Measurements from ENCODE around the gene AGAP1. TPM values are rescaled to one million over a fixed set of nuclear protein-coding genes. Genes with fewer than 3 reads are reported as not detected.
"Not testable (repeated sequence)": the region's sequence is repeated elsewhere in the genome, so short reads cannot be mapped to it uniquely, and the experiment has no call there.

The AGAP1 gene
- total RNA-seq, 1 donor from 2014 or later = 18.3 TPM

- H3K9me3 ChIP-seq (ENCODE audit: control insufficient read depth in 3 of 3, low read length in 3 of 3) = no peaks in the 10 kb centered on the region
- H3K4me1 ChIP-seq (ENCODE audit: control insufficient read depth in 3 of 3, insufficient read depth in 3 of 3, low read length in 3 of 3) = peaks cover 4 to 6% (median 5%) of the 10 kb centered on the region in 3 donors
- no peak overlapping the region for H3K4me3 ChIP-seq (ENCODE audit: low read length in 3 of 3)
- H3K27me3 ChIP-seq (ENCODE audit: control insufficient read depth in 3 of 3, insufficient read depth in 3 of 3, low read length in 3 of 3) = no peaks in the 10 kb centered on the region
- no peak overlapping the region for H3K27ac ChIP-seq (ENCODE audit: low read depth, low read length)
- peaks cover 5 to 10% (median 9%) of the 10 kb centered on the region in 3 donors for H3K36me3 ChIP-seq (ENCODE audit: control insufficient read depth in 3 of 3, insufficient read depth in 3 of 3, low read length in 3 of 3)
- no peak overlapping the region for H3K9ac ChIP-seq (ENCODE audit: low read depth in 1 of 3, low read length in 3 of 3)
These were observed 558.4 kb downstream of the AGAP1 start for GRCh38 chr2:236052206-236052605.

DNA sequence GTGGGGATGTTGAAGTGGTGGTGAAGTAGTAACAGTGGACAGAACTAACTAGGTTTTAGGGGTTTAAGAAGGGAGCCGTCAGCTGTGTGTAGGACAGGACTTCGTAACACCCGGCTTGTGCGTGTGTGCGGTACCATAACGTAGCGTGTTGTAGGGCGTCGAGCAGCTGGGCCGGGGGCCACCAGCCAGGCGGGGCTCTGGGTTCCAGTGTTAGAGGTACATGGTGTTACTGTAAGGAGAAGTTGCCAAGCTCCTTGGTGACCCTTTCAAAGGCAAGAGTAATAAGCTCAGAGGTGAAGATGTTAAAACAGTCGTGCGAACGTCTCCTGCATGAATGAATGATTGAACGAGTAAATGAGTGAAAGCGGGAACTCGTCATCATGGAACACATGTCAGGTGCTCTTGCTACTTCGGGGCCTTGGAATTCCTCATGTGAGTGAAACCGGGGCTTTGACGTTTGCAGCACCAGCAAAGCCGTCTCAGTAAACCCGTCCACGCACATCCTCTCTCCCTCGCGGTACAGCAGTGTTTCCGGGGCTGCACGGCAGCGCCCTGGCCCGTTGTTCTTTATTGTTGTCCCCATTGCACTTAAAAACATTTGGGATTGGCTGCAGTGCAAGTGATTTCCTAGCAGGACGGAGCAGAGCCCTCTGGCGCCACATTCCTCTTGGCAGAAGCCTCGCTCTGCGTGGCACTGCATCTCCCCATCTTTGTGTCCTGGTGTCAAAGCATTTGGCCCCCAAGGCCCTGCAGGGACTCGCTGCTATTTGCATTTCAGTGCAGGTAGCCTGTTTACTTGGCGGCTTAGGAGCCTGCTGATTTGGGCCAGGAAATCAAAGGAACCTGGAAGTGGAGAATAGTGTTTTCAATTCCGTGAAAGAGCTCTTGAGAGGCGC lies 559.3 kb downstream of the AGAP1 start:
- Histone ChIP-seq H3K4me1 (ENCODE audit: control insufficient read depth in 3 of 3, insufficient read depth in 3 of 3, low read length in 3 of 3) (peaks cover 4 to 6% (median 5%) of the 10 kb centered on the region in 3 donors), H3K9me3 (ENCODE audit: control insufficient read depth in 3 of 3, low read length in 3 of 3) (no peaks in the 10 kb centered on the region), H3K36me3 (ENCODE audit: control insufficient read depth in 3 of 3, insufficient read depth in 3 of 3, low read length in 3 of 3) (peaks cover 5 to 9% (median 8%) of the 10 kb centered on the region in 3 donors), H3K4me3 (ENCODE audit: low read length in 3 of 3) (no peak overlapping the region), H3K9ac (ENCODE audit: low read depth in 1 of 3, low read length in 3 of 3) (no peak overlapping the region), H3K27ac (ENCODE audit: low read depth, low read length) (no peak overlapping the region), H3K27me3 (ENCODE audit: control insufficient read depth in 3 of 3, insufficient read depth in 3 of 3, low read length in 3 of 3) (no peaks in the 10 kb centered on the region)

DNA sequence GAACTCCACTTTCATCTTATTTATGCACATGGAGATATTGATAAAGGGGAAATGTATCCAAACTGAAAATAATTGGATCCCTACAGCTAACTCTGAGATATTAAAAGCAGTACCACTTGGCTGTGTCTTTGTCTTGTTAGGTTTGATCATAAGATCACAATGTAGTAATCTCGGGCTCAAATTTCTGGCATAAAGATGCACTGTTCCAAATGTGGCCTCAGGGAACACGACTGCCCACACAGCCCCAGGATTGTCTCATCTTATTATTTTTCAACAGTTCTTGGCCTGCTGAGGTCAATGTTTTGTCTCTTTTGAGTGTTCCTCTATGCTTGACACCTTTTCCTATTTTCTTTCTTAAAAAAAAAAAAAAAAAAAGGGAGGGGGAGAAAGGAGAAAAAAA lies 560.3 kb downstream of the AGAP1 start:
- peaks cover 0 to 2% (median 1%) of the 10 kb centered on the region in 3 donors for H3K36me3 ChIP-seq (ENCODE audit: control insufficient read depth in 3 of 3, insufficient read depth in 3 of 3, low read length in 3 of 3)

GRCh38 chr2:236054621-236055305 lies 560.9 kb downstream of the AGAP1 start:
- H3K4me3 ChIP-seq (ENCODE audit: low read length in 3 of 3) = no peak overlapping the region
- no peaks in the 10 kb centered on the region for H3K36me3 ChIP-seq (ENCODE audit: control insufficient read depth in 3 of 3, insufficient read depth in 3 of 3, low read length in 3 of 3)
- H3K9me3 ChIP-seq (ENCODE audit: control insufficient read depth in 3 of 3, low read length in 3 of 3) = no peaks in the 10 kb centered on the region
- no peak overlapping the region for H3K9ac ChIP-seq (ENCODE audit: low read depth in 1 of 3, low read length in 3 of 3)
- no peaks in the 10 kb centered on the region for H3K27me3 ChIP-seq (ENCODE audit: control insufficient read depth in 3 of 3, insufficient read depth in 3 of 3, low read length in 3 of 3)
- peaks cover 4 to 6% (median 5%) of the 10 kb centered on the region in 3 donors for H3K4me1 ChIP-seq (ENCODE audit: control insufficient read depth in 3 of 3, insufficient read depth in 3 of 3, low read length in 3 of 3)
- H3K27ac ChIP-seq (ENCODE audit: low read depth, low read length) = no peak overlapping the region

More for the DNA sequence above, 560.3 kb downstream of the AGAP1 start:
- Histone ChIP-seq H3K9me3 (ENCODE audit: control insufficient read depth in 3 of 3, low read length in 3 of 3) (no peaks in the 10 kb centered on the region), H3K4me3 (ENCODE audit: low read length in 3 of 3) (no peak overlapping the region), H3K9ac (ENCODE audit: low read depth in 1 of 3, low read length in 3 of 3) (no peak overlapping the region), H3K27ac (ENCODE audit: low read depth, low read length) (no peak overlapping the region), H3K4me1 (ENCODE audit: control insufficient read depth in 3 of 3, insufficient read depth in 3 of 3, low read length in 3 of 3) (peaks cover 4 to 6% (median 5%) of the 10 kb centered on the region in 3 donors), H3K27me3 (ENCODE audit: control insufficient read depth in 3 of 3, insufficient read depth in 3 of 3, low read length in 3 of 3) (no peaks in the 10 kb centered on the region)

- no peaks in the 10 kb centered on the region for H3K9me3 ChIP-seq (ENCODE audit: control insufficient read depth in 3 of 3, low read length in 3 of 3)
- H3K36me3 ChIP-seq (ENCODE audit: control insufficient read depth in 3 of 3, insufficient read depth in 3 of 3, low read length in 3 of 3) = no peaks in the 10 kb centered on the region
- H3K9ac ChIP-seq (ENCODE audit: low read depth in 1 of 3, low read length in 3 of 3) = no peak overlapping the region
- H3K4me3 ChIP-seq (ENCODE audit: low read length in 3 of 3) = no peak overlapping the region
- H3K4me1 ChIP-seq (ENCODE audit: control insufficient read depth in 3 of 3, insufficient read depth in 3 of 3, low read length in 3 of 3) = peaks cover 4 to 6% (median 5%) of the 10 kb centered on the region in 3 donors
- no peaks in the 10 kb centered on the region for H3K27me3 ChIP-seq (ENCODE audit: control insufficient read depth in 3 of 3, insufficient read depth in 3 of 3, low read length in 3 of 3)
- H3K27ac ChIP-seq (ENCODE audit: low read depth, low read length) = no peak overlapping the region
These were observed 561.6 kb downstream of the AGAP1 start for GRCh38 chr2:236055471-236055870.

GRCh38 chr2:236056141-236056540 lies 562.3 kb downstream of the AGAP1 start:
- no peaks in the 10 kb centered on the region for H3K36me3 ChIP-seq (ENCODE audit: control insufficient read depth in 3 of 3, insufficient read depth in 3 of 3, low read length in 3 of 3)
- no peak overlapping the region for H3K4me3 ChIP-seq (ENCODE audit: low read length in 3 of 3)
- H3K27ac ChIP-seq (ENCODE audit: low read depth, low read length) = no peak overlapping the region
- H3K4me1 ChIP-seq (ENCODE audit: control insufficient read depth in 3 of 3, insufficient read depth in 3 of 3, low read length in 3 of 3) = peaks cover 4 to 6% (median 5%) of the 10 kb centered on the region in 3 donors
- no peak overlapping the region for H3K9ac ChIP-seq (ENCODE audit: low read depth in 1 of 3, low read length in 3 of 3)
- no peaks in the 10 kb centered on the region for H3K9me3 ChIP-seq (ENCODE audit: control insufficient read depth in 3 of 3, low read length in 3 of 3)
- no peaks in the 10 kb centered on the region for H3K27me3 ChIP-seq (ENCODE audit: control insufficient read depth in 3 of 3, insufficient read depth in 3 of 3, low read length in 3 of 3)

DNA sequence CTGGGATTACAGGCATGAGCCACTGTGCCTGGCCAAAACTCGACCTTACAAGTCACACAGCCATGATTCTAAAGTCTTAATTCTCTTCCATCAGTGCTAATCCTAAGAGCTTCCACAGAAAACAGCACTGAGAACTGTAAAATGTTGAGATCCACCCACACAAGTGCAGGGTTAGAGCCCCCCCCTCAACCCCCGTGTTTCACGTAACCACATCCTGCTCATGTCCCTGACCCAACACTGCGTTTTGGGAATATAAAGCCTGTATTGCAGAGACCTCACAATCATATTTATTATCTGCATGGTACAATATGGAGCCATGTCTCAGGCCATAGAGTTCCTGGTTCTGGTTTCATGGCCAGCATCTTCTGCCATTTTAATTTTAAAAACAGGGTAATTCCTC lies 563.5 kb downstream of the AGAP1 start:
- H3K9me3 ChIP-seq (ENCODE audit: control insufficient read depth in 3 of 3, low read length in 3 of 3) = no peaks in the 10 kb centered on the region
- no peak overlapping the region for H3K27ac ChIP-seq (ENCODE audit: low read depth, low read length)
- no peak overlapping the region for H3K9ac ChIP-seq (ENCODE audit: low read depth in 1 of 3, low read length in 3 of 3)
- H3K27me3 ChIP-seq (ENCODE audit: control insufficient read depth in 3 of 3, insufficient read depth in 3 of 3, low read length in 3 of 3) = no peaks in the 10 kb centered on the region
- H3K36me3 ChIP-seq (ENCODE audit: control insufficient read depth in 3 of 3, insufficient read depth in 3 of 3, low read length in 3 of 3) = no peaks in the 10 kb centered on the region
- H3K4me3 ChIP-seq (ENCODE audit: low read length in 3 of 3) = no peak overlapping the region
- H3K4me1 ChIP-seq (ENCODE audit: control insufficient read depth in 3 of 3, insufficient read depth in 3 of 3, low read length in 3 of 3) = peaks cover 4 to 6% (median 5%) of the 10 kb centered on the region in 3 donors

DNA sequence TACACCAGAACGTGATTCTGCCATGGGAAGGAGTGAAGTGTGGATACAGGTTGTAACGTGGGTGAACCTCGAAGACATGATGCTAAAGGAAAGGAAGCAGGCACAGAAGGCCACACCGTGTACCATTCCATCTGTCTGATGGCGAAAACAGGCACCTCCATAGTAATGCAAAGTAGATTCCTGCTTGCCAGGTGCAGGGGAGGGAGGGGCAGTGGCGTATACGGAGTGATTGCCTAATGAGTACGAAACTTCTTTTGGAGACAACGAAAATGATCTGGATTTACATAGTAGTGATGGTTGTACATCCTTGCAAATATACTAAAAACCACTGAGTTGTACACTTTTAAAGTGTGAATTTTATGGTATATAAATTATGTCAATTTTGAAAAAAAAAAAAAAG lies 567.7 kb downstream of the AGAP1 start:
- Histone ChIP-seq H3K4me3 (ENCODE audit: low read length in 3 of 3) (no peak overlapping the region), H3K27ac (ENCODE audit: low read depth, low read length) (no peak overlapping the region), H3K9me3 (ENCODE audit: control insufficient read depth in 3 of 3, low read length in 3 of 3) (no peaks in the 10 kb centered on the region), H3K36me3 (ENCODE audit: control insufficient read depth in 3 of 3, insufficient read depth in 3 of 3, low read length in 3 of 3) (no peaks in the 10 kb centered on the region), H3K27me3 (ENCODE audit: control insufficient read depth in 3 of 3, insufficient read depth in 3 of 3, low read length in 3 of 3) (no peaks in the 10 kb centered on the region), H3K4me1 (ENCODE audit: control insufficient read depth in 3 of 3, insufficient read depth in 3 of 3, low read length in 3 of 3) (no peaks in the 10 kb centered on the region), H3K9ac (ENCODE audit: low read depth in 1 of 3, low read length in 3 of 3) (no peak overlapping the region)

DNA sequence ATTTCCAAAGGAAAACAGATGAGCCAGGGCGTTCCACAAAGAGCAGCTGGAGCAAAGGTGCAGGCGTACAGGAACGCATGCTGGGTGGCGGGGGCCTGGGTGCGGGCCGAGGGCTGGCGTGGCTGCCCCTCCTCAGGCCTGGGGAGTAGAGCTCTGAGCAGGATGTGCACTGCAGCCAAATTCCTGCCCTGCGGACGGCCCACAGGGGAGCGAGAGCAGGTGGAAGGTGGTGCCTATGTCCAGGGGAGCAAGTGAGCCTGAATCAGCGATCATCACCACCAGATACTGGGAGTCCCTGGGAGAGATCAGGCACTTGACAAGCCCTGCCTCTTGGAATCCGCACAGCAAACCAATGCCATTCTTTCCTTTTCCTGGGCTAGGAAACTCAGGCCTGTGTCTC lies 568.1 kb downstream of the AGAP1 start:
- Histone ChIP-seq H3K9ac (ENCODE audit: low read depth in 1 of 3, low read length in 3 of 3) (no peak overlapping the region), H3K27me3 (ENCODE audit: control insufficient read depth in 3 of 3, insufficient read depth in 3 of 3, low read length in 3 of 3) (no peaks in the 10 kb centered on the region), H3K9me3 (ENCODE audit: control insufficient read depth in 3 of 3, low read length in 3 of 3) (no peaks in the 10 kb centered on the region), H3K4me3 (ENCODE audit: low read length in 3 of 3) (no peak overlapping the region), H3K4me1 (ENCODE audit: control insufficient read depth in 3 of 3, insufficient read depth in 3 of 3, low read length in 3 of 3) (no peaks in the 10 kb centered on the region), H3K36me3 (ENCODE audit: control insufficient read depth in 3 of 3, insufficient read depth in 3 of 3, low read length in 3 of 3) (no peaks in the 10 kb centered on the region), H3K27ac (ENCODE audit: low read depth, low read length) (no peak overlapping the region)

- not testable (repeated sequence) for H3K36me3 ChIP-seq (ENCODE audit: control insufficient read depth in 3 of 3, insufficient read depth in 3 of 3, low read length in 3 of 3); H3K4me3 ChIP-seq (ENCODE audit: low read length in 3 of 3); H3K4me1 ChIP-seq (ENCODE audit: control insufficient read depth in 3 of 3, insufficient read depth in 3 of 3, low read length in 3 of 3); H3K9ac ChIP-seq (ENCODE audit: low read depth in 1 of 3, low read length in 3 of 3); H3K27me3 ChIP-seq (ENCODE audit: control insufficient read depth in 3 of 3, insufficient read depth in 3 of 3, low read length in 3 of 3); H3K9me3 ChIP-seq (ENCODE audit: control insufficient read depth in 3 of 3, low read length in 3 of 3); H3K27ac ChIP-seq (ENCODE audit: low read depth, low read length)
These were observed 569.0 kb downstream of the AGAP1 start for GRCh38 chr2:236062806-236063205.

Data from skeletal muscle tissue (tissue), 4 donors.